ENCODE data around the gene NHERF2.

DNA sequence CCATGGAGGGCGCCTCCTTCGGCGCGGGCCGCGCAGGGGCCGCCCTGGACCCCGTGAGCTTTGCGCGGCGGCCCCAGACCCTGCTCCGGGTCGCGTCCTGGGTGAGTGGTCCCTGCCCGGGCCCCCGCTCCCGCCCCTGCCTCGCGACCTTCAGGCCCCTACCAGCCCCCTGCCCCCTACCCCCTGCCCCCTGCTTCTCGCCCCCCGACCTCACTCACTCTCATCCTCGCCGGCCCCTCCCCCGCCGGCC lies 36.7 kb upstream of the NHERF2 start:
- TF ChIP-seq, protein P1, sequence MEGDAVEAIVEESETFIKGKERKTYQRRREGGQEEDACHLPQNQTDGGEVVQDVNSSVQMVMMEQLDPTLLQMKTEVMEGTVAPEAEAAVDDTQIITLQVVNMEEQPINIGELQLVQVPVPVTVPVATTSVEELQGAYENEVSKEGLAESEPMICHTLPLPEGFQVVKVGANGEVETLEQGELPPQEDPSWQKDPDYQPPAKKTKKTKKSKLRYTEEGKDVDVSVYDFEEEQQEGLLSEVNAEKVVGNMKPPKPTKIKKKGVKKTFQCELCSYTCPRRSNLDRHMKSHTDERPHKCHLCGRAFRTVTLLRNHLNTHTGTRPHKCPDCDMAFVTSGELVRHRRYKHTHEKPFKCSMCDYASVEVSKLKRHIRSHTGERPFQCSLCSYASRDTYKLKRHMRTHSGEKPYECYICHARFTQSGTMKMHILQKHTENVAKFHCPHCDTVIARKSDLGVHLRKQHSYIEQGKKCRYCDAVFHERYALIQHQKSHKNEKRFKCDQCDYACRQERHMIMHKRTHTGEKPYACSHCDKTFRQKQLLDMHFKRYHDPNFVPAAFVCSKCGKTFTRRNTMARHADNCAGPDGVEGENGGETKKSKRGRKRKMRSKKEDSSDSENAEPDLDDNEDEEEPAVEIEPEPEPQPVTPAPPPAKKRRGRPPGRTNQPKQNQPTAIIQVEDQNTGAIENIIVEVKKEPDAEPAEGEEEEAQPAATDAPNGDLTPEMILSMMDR (IDR thresholded peaks at IDR 0.05; ENCODE audit: insufficient read depth, low read length, poor library complexity, severe bottlenecking): no peak
- TF ChIP-seq EZH2phosphoT487 (conservative IDR thresholded peaks at IDR 0.05; ENCODE audit: low read length): no peak
